ENCODE data around the gene MTOR.

MTOR gene

GRCh38 chr1:11138029-11138428, 124.3 kb downstream of the MTOR start:
- in situ Hi-C loops (cut with MboI; ENCODE audit: low sequenced_read_pairs, unreplicated experiment), result no loop called here
- TF ChIP-seq, protein P1, sequence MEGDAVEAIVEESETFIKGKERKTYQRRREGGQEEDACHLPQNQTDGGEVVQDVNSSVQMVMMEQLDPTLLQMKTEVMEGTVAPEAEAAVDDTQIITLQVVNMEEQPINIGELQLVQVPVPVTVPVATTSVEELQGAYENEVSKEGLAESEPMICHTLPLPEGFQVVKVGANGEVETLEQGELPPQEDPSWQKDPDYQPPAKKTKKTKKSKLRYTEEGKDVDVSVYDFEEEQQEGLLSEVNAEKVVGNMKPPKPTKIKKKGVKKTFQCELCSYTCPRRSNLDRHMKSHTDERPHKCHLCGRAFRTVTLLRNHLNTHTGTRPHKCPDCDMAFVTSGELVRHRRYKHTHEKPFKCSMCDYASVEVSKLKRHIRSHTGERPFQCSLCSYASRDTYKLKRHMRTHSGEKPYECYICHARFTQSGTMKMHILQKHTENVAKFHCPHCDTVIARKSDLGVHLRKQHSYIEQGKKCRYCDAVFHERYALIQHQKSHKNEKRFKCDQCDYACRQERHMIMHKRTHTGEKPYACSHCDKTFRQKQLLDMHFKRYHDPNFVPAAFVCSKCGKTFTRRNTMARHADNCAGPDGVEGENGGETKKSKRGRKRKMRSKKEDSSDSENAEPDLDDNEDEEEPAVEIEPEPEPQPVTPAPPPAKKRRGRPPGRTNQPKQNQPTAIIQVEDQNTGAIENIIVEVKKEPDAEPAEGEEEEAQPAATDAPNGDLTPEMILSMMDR (IDR thresholded peaks at IDR 0.05; ENCODE audit: borderline replicate concordance, control extremely low read depth, extremely low read depth, insufficient read depth, missing control alignments), result no peak
- DNase-seq (ENCODE audit: low spot score), result no peak

GRCh38 chr1:11134898-11135266, 127.5 kb downstream of the MTOR start:
- TF ChIP-seq, protein P1 (IDR thresholded peaks at IDR 0.05; ENCODE audit: borderline replicate concordance, control extremely low read depth, extremely low read depth, insufficient read depth, missing control alignments), result no peak
- in situ Hi-C loops (cut with MboI; ENCODE audit: low sequenced_read_pairs, unreplicated experiment), result no loop called here
- DNase-seq (ENCODE audit: low spot score), result no peak

DNA sequence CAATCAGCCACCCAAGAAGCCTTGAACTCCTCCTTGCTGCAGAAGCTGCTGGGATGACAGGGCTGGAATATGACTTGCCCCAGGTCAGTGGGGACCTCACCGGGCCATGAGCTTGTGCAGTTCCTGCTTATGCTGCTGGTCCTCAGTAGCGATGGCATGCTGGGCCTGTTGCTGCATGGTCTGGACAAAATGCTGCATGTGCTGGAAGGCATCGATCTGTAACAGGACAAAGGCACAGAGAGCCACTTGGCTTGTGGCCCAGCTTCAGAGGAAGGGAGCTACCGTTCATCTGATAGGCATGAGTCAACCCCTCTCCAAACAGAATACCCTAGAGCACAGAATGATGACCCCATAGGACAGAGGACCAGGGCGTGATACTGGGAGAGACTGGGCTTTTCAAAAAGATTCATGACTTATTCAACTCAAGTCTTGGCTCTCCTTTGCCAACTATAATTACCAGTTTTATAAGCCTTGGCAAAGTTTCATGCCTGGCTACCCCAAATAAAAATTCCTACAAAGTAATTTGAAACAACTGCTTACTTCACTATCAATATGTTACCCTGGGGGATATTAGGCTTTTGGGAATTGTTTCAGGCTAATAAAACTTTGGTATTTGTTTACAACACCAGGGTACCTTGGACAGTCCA, 128.0 kb downstream of the MTOR start:
- TF ChIP-seq, protein P1 (IDR thresholded peaks at IDR 0.05; ENCODE audit: borderline replicate concordance, control extremely low read depth, extremely low read depth, insufficient read depth, missing control alignments), result no peak
- DNase-seq (ENCODE audit: low spot score), result no peak
- in situ Hi-C loops (cut with MboI; ENCODE audit: low sequenced_read_pairs, unreplicated experiment), result no loop called here

DNA sequence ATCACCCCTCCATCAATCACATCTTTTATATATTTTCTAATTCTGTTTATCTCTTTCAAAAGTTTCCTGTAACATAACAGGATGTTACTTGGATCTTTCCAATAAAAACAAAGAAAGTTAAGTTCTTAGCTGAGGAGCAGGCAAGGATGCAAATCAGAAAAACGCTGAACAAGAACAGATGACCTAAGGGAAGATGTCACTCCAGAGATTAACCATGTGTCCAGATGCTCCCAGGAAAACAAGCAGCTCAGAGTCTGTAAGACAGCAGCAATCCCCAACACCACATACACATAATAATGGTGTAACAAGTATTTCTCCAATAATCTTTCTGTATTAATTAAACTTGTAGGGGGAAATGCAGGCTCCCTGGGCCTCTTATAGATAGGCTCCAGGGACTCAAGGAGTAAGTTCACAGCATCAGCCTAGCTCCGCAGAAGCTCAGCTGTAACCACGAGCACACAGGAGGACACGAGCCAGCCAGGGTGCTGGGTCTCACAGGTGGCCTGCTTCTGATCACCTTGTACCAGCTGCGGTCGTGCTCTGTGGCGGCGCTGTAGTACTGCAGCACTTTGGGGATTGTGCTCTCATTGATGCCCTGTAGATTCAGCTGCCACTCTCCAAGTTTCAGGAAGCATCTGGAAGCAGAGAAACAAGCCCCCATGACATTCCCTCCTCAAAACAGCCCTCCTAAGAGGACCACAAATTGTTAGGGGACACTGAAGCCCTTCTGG, 129.6 kb downstream of the MTOR start:
- TF ChIP-seq, protein P1 (IDR thresholded peaks at IDR 0.05; ENCODE audit: borderline replicate concordance, control extremely low read depth, extremely low read depth, insufficient read depth, missing control alignments), result no peak
- in situ Hi-C loops (cut with MboI; ENCODE audit: low sequenced_read_pairs, unreplicated experiment), result no loop called here
- no peak for DNase-seq (ENCODE audit: low spot score)

DNA sequence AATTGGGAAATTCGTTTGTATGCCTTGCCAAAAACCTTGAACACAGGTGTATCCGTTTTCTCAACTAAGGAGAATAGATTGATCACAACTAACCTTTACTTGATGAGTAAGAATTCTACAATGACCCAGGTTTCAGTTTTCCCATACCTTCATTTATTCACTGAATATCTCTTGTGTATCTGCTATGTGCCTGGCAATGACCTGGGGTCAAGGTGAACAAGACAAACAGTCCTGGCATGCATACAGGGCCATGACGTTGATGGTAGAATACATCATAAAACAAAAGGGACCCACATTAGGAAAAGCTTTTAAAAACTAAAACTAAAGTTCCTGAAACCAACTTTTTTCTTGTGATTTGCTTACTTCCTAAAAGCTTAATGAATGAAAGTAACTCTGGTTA, 130.5 kb downstream of the MTOR start:
- TF ChIP-seq, protein P1 (IDR thresholded peaks at IDR 0.05; ENCODE audit: borderline replicate concordance, control extremely low read depth, extremely low read depth, insufficient read depth, missing control alignments), result no peak
- no peak for DNase-seq (ENCODE audit: low spot score)
- in situ Hi-C loops (cut with MboI; ENCODE audit: low sequenced_read_pairs, unreplicated experiment), result no loop called here

- TF ChIP-seq, protein P1 (IDR thresholded peaks at IDR 0.05; ENCODE audit: borderline replicate concordance, control extremely low read depth, extremely low read depth, insufficient read depth, missing control alignments), result no peak
- no peak for DNase-seq (ENCODE audit: low spot score)
- in situ Hi-C loops (cut with MboI; ENCODE audit: low sequenced_read_pairs, unreplicated experiment), result no loop called here
These were observed 131.9 kb downstream of the MTOR start for GRCh38 chr1:11130406-11130805.

Data from GM13976 (cell line).